PC-9 (cell line): ENCODE data around the gene GATAD2A. TPM values are rescaled to one million over a fixed set of nuclear protein-coding genes. Genes with fewer than 3 reads are reported as not detected.

Source experiments
- BruUV-seq: library from RNA; stranded (reverse); fragments of 400-500 nt; replicated peaks from 2 replicates; lab custom pipeline; 2021; lab: Mats Ljungman, UMichigan
- CTCF ChIA-PET: fragments of 300-600 bp; sonication (Branson Sonifier 250); formaldehyde crosslinking; loops from one replicate; lab custom pipeline; 2022; ENCODE audit warnings: antibody characterized with exemption; lab: Charles Lee
- POLR2A ChIA-PET: fragments of 300-600 bp; sonication (Branson Sonifier 250); formaldehyde crosslinking; loops from one replicate; lab custom pipeline; 2022; ENCODE audit warnings: antibody characterized with exemption; ENCODE audit not compliant: unreplicated experiment; lab: Charles Lee
- DNase-seq, 2 experiments: peaks; one replicate each; pipeline versions ENCODE4 v3.0.0 to v3.0.0-alpha.2; 2015 to 2022; ENCODE audit warnings: mixed read lengths in 1 of 2
- H2AFZ ChIP-seq: fragments of 200-600 bp; sonication (generic); 2 replicates; pipeline ENCODE4 v1.8.1; 2017; ENCODE audit warnings: antibody characterized with exemption
- H3F3A ChIP-seq: fragments of 200-600 bp; sonication (generic); 2 replicates; pipeline ENCODE4 v1.8.1; 2017; ENCODE audit warnings: antibody characterized with exemption, mild to moderate bottlenecking, low read depth; ENCODE audit not compliant: insufficient read depth
- H3K27ac ChIP-seq: fragments of 200-600 bp; sonication (generic); 2 replicates; pipeline ENCODE4 v1.6.1; 2016; ENCODE audit warnings: mixed run types
- H3K27me3 ChIP-seq: fragments of 200-600 bp; sonication (generic); 2 replicates; pipeline ENCODE4 v1.6.1; 2016; ENCODE audit warnings: low read depth, mixed run types; ENCODE audit not compliant: insufficient read depth
- H3K36me3 ChIP-seq: fragments of 200-600 bp; sonication (generic); 2 replicates; pipeline ENCODE4 v1.6.1; 2016; ENCODE audit warnings: low read depth, mixed run types
- H3K4me1 ChIP-seq: fragments of 200-600 bp; sonication (generic); replicated peaks from 2 replicates; pipeline ENCODE4 v1.6.1; 2016; ENCODE audit warnings: mixed run types; ENCODE audit not compliant: insufficient read depth
- H3K4me2 ChIP-seq: fragments of 200-600 bp; sonication (generic); 2 replicates; pipeline ENCODE4 v1.6.1; 2017; ENCODE audit warnings: mixed run types
- H3K4me3 ChIP-seq: fragments of 200-600 bp; sonication (generic); 2 replicates; pipeline ENCODE4 v1.6.1; 2016; ENCODE audit warnings: mixed run types
- H3K79me2 ChIP-seq: fragments of 200-600 bp; sonication (generic); 2 replicates; pipeline ENCODE4 v1.6.1; 2017; ENCODE audit warnings: low read depth, mixed run types
- H3K9me2 ChIP-seq: fragments of 200-600 bp; sonication (generic); 2 replicates; pipeline ENCODE4 v1.8.1; 2017; ENCODE audit warnings: mild to moderate bottlenecking; ENCODE audit not compliant: insufficient read depth
- H3K9me3 ChIP-seq: fragments of 200-600 bp; sonication (generic); 2 replicates; pipeline ENCODE4 v1.8.1; 2016; ENCODE audit warnings: low read depth; ENCODE audit not compliant: insufficient read depth
- H4K20me1 ChIP-seq: fragments of 200-600 bp; sonication (generic); 2 replicates; pipeline ENCODE4 v1.8.1; 2017; ENCODE audit not compliant: insufficient read depth
- EZH2 ChIP-seq: fragments of 200-600 bp; sonication (generic); IDR thresholded peaks from 2 replicates; pipeline ENCODE4 v1.8.0; 2017; ENCODE audit warnings: antibody characterized with exemption, low read depth
- intact Hi-C: fragments of 100-400 bp; cut with micrococcal nuclease; formaldehyde crosslinking; loops from one replicate; pipeline ENCODE4 v1.10.0; 2022; ENCODE audit not compliant: unreplicated experiment
- total RNA-seq: library from RNA; stranded (reverse); gene quantifications from 2 replicates; pipeline ENCODE4 v1.2.3, GENCODE V29; 2021
- TF ChIP-seq, protein P1 (sequence below): fragments of 200-600 bp; sonication (generic); conservative IDR thresholded peaks from 2 replicates; pipeline ENCODE4 v1.6.1; 2017; ENCODE audit warnings: mixed run types, antibody characterized with exemption, mild to moderate bottlenecking, moderate library complexity

GATAD2A gene
- total RNA-seq, 1 experiment from 2014 or later, result 129 TPM

DNA sequence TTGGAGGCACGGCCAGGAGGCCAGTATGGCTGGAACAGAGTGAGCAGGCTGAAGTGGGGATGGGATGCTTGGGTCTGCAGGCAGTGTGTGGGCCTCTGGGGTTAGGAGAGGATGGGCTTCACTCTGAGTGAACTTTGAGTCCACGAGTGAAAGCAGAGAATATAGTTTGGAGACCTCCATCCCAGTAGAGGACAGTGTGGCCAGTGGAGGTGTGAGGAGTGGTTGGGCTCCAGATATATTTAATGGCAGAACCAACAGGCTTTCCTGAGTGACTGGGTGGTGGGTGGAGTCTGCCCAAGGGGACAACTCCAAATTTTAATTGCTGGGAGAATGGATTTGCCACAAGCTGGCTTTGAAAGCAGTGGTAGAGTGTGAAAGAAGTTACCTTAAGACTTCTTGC is 27.3 kb downstream of the GATAD2A start:
- BruUV-seq, result no TSS peak
- Histone ChIP-seq H3K27me3 (no peaks in the 10 kb centered on the region), H3K9me2 (no peaks in the 10 kb centered on the region), H3K9me3 (no peaks in the 10 kb centered on the region), H2AFZ (no peak overlapping the region), H3K4me1 (no peaks in the 10 kb centered on the region), H3K4me3 (no peak overlapping the region), H3K4me2 (no peak overlapping the region), H3F3A (no peaks in the 10 kb centered on the region; the same call in 1 of the 2 replicates), H3K79me2 (peaks cover 98% of the 10 kb centered on the region), H3K36me3 (no peaks in the 10 kb centered on the region), H4K20me1 (peaks cover 83% of the 10 kb centered on the region), H3K27ac (no peak overlapping the region)
- ChIA-PET POLR2A (no interaction called here), CTCF (no interaction called here)
- intact Hi-C loops, result no loop called here
- no peak for DNase-seq
- TF ChIP-seq EZH2, result no peak
- TF ChIP-seq, protein P1, sequence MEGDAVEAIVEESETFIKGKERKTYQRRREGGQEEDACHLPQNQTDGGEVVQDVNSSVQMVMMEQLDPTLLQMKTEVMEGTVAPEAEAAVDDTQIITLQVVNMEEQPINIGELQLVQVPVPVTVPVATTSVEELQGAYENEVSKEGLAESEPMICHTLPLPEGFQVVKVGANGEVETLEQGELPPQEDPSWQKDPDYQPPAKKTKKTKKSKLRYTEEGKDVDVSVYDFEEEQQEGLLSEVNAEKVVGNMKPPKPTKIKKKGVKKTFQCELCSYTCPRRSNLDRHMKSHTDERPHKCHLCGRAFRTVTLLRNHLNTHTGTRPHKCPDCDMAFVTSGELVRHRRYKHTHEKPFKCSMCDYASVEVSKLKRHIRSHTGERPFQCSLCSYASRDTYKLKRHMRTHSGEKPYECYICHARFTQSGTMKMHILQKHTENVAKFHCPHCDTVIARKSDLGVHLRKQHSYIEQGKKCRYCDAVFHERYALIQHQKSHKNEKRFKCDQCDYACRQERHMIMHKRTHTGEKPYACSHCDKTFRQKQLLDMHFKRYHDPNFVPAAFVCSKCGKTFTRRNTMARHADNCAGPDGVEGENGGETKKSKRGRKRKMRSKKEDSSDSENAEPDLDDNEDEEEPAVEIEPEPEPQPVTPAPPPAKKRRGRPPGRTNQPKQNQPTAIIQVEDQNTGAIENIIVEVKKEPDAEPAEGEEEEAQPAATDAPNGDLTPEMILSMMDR, result no peak

DNA sequence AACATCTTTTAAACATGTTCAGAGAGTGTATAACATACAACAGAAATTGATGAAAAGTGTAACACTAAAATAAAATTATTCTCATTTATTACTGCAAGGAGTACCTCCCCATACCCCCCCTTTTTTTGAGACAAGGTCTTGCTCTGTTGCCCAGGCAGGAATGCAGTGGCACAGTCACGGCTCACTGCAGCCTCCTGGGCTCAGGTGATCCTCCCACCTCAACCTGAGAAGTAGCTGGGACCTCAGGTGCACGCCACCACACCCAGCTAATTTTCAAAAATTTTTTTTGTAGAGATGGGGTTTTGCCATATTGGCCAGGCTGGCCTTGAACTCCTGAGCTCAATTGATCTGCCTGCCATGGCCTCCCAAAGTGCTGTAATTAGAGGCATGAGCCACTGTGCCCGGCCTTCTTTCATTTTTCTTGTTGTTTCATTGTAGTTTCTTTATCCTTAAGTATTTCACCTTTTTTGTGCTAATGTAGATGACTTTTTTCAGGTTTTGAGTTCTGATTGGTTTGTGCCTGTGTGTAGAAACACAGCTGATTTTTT is 28.3 kb downstream of the GATAD2A start:
- ChIA-PET POLR2A (no interaction called here), CTCF (no interaction called here)
- BruUV-seq, result no TSS peak
- Histone ChIP-seq H3K27me3 (no peaks in the 10 kb centered on the region), H4K20me1 (peaks cover 83% of the 10 kb centered on the region), H3K9me3 (no peaks in the 10 kb centered on the region), H3K4me2 (no peak overlapping the region), H3K9me2 (no peaks in the 10 kb centered on the region), H3K79me2 (peaks cover 98% of the 10 kb centered on the region), H2AFZ (no peak overlapping the region), H3K36me3 (no peaks in the 10 kb centered on the region), H3K27ac (no peak overlapping the region), H3K4me3 (no peak overlapping the region), H3K4me1 (no peaks in the 10 kb centered on the region), H3F3A (no peaks in the 10 kb centered on the region; the same call in 1 of the 2 replicates)
- intact Hi-C loops, result no loop called here
- TF ChIP-seq EZH2, result no peak
- TF ChIP-seq, protein P1, result no peak
- DNase-seq, result no peak

DNA sequence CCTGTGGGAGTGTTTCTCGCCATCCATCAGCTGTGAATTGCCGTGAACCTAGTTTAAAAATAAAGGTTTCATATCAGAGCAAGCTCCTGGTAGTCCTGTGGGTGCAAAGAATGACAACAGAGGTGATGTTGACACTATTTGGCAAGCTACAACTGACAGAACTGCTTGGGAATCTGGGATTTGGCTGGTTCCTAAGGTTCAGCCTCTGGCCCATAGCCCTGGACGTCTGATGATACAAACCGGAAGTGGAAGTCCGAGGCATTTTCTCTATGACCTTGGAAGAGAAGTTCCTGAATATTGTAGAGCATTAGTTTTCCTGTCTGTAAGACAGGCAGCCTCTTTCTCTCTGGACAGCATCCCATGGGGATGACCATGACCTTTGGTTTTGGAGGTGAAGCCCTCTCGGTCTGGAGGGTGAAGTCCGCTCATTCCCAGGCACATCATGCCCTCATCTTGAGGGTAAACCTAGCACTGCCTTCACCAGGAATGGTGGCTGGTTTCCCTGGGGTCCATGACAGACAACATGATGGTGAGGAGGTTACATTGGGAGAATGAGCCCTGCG is 29.1 kb downstream of the GATAD2A start:
- Histone ChIP-seq H3K4me1 (no peaks in the 10 kb centered on the region), H3K4me3 (no peak overlapping the region), H3K9me3 (no peaks in the 10 kb centered on the region), H3K79me2 (peaks cover 98% of the 10 kb centered on the region), H4K20me1 (peaks cover 83% of the 10 kb centered on the region), H3K36me3 (no peaks in the 10 kb centered on the region), H3K27me3 (no peaks in the 10 kb centered on the region), H2AFZ (no peak overlapping the region), H3F3A (no peaks in the 10 kb centered on the region; the same call in 1 of the 2 replicates), H3K27ac (no peak overlapping the region), H3K4me2 (no peak overlapping the region), H3K9me2 (no peaks in the 10 kb centered on the region)
- CTCF ChIA-PET, result no interaction called here
- BruUV-seq, result no TSS peak
- DNase-seq, result no peak
- TF ChIP-seq, protein P1, result no peak
- no peak for TF ChIP-seq EZH2
- intact Hi-C loops, result no loop called here
- POLR2A ChIA-PET, result no interaction called here
